Choroid plexus epithelial cell (primary cell): ENCODE data around the gene NUDT2.

Experiments used
- DNase-seq: peaks from one replicate; pipeline ENCODE4 v3.0.0-alpha.2; 2010; ENCODE audit warnings: low read depth
- H3K4me3 ChIP-seq: 2 replicates; pipeline ENCODE4 v1.5.1; 2011; ENCODE audit warnings: low read depth, mild to moderate bottlenecking, control low read depth, low read length, moderate library complexity
- CTCF ChIP-seq: conservative IDR thresholded peaks from 2 replicates; pipeline ENCODE4 v1.5.1; 2011; ENCODE audit warnings: low read depth, mild to moderate bottlenecking, control low read depth, inconsistent platforms, low read length, moderate library complexity

The NUDT2 gene

GRCh38 chr9:34385561-34386230 is 56.3 kb downstream of the NUDT2 start:
- no peak overlapping the region for H3K4me3 ChIP-seq
- DNase-seq: no peak
- no peak for TF ChIP-seq CTCF

GRCh38 chr9:34386656-34387055 is 57.3 kb downstream of the NUDT2 start:
- no peak overlapping the region for H3K4me3 ChIP-seq
- no peak for TF ChIP-seq CTCF
- no peak for DNase-seq

- no peak for DNase-seq
- no peak for TF ChIP-seq CTCF
- H3K4me3 ChIP-seq: no peak overlapping the region
Measured at GRCh38 chr9:34387239-34387638, 57.9 kb downstream of the NUDT2 start.

- no peak for TF ChIP-seq CTCF
Measured at GRCh38 chr9:34392511-34392910, 63.1 kb downstream of the NUDT2 start.

More at GRCh38 chr9:34392511-34392910, 63.1 kb downstream of the NUDT2 start:
- no peak overlapping the region for H3K4me3 ChIP-seq
- no peak for DNase-seq
